ENCODE data around the gene PPP4R2. TPM values are rescaled to one million over a fixed set of nuclear protein-coding genes. Genes with fewer than 3 reads are reported as not detected.

The PPP4R2 gene
- total RNA-seq, 2 donors from 2014 or later: 36.3 to 50.1 TPM

DNA sequence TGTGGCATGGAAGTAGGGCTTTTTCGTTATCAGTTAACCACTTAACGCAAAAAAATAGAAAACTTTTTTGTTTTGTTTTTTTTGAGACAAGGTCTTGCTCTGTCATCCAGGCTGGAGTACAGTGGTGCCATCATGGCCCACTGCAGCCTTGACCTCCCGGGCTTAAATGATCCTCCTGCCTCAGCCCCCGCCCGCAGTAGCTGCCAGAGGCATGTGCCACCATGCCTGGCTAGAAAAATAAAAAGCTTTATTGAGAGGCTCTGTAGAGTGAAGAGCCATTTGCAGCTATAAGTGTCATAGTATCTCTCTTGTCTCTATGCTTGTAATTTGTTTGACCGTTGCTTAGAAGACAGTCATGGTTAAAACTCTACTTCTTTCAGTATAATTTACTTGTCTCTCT is 13.5 kb downstream of the PPP4R2 start:
- no peak for DNase-seq (ENCODE audit: low spot score)
- intact Hi-C loops (cut with DNase I): no loop called here

DNA sequence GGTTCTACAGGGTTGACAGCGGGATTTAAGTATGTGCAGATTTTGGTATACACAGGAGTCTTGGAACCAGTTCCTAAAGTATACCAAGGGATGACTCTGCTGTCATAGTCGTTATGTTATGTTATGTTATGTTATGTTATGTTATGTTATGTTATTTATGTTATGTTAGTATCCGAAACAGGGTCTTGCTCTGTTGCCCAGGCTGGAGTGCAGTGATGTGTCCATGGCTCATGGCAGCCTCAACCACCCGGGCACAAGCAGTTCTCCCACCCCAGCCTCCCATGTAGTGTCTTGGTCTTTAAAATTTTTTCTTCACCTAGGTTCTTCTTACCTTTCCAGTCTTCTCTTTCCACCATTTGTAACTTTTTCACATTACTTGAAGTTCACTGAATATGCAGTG is 21.7 kb downstream of the PPP4R2 start:
- intact Hi-C loops (cut with DNase I): no loop called here
- no peak for DNase-seq (ENCODE audit: low spot score)

DNA sequence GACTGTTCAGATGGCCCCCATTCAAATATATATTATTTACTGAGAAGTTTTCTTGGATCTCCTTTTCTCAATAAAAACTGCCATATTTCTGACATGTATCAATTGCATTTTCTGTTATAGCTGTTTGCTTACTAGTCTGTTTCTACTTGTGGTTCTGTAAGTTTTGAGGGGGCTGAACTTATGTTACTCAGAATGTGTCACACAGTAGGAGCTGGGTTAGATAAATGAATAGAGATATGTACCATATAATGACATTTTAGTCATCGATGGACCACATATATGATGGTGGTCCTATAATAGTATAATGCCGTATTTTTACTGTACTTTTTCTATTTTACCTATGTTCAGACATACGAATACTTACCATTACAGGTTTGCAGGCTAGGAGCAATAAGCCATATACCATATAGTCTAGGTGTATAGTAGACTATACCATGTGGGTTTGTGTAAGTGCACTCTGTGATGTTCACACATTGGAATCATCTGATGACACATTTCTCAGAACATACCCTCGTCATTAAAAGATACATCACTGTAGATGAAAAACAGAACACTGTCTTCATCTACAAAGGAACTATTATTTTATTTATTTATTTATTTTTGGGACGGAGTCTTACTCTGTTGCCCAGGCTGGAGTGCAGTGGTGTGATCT is 22.3 kb downstream of the PPP4R2 start:
- intact Hi-C loops (cut with DNase I): no loop called here
- DNase-seq (ENCODE audit: low spot score): no peak

DNA sequence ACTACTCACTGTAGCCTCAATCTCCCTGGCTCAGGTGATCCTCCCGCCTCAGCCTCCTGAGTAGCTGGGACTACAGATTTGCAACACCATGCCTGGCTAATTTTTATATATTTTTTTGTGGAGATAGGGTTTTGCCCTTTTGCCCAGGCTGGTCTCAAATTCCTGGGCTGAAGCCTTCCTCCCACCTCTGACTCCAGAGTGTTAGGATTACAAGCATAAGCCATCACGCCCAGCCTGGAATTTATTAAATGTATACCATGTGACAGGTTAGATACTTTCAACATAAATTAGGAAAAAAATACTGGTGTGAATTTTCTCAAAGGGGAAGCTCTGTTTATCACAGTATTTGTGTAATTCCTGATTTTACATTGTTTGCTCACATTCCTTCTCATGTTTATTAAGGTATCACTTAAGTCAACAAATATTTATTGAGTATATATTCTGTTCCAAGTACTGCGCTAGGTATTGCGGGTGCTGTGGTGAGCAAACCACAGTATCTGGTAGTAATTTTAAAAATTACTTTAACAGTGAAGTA is 24.8 kb downstream of the PPP4R2 start:
- DNase-seq (ENCODE audit: low spot score): no peak
- intact Hi-C loops (cut with DNase I): no loop called here

DNA sequence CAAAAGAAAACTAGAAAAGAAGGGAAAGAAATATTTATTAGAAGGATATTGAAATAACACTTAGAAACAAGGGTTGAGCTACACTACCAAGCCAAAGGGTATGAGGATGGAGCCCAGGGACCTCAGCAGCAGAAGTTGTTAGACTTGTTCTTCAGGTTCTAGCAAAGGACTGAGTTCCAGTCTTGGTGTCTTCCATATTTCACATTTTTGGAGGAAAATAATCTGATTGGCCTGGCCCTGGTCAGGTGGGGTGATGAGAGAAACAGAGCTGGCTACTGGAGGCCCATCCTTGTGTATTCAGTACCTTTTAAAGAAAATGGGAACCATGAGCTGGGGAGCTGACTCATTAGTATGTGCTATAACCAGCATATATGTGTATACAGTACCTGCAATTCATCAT is 28.2 kb downstream of the PPP4R2 start:
- intact Hi-C loops (cut with DNase I): no loop called here
- DNase-seq (ENCODE audit: low spot score): no peak

DNA sequence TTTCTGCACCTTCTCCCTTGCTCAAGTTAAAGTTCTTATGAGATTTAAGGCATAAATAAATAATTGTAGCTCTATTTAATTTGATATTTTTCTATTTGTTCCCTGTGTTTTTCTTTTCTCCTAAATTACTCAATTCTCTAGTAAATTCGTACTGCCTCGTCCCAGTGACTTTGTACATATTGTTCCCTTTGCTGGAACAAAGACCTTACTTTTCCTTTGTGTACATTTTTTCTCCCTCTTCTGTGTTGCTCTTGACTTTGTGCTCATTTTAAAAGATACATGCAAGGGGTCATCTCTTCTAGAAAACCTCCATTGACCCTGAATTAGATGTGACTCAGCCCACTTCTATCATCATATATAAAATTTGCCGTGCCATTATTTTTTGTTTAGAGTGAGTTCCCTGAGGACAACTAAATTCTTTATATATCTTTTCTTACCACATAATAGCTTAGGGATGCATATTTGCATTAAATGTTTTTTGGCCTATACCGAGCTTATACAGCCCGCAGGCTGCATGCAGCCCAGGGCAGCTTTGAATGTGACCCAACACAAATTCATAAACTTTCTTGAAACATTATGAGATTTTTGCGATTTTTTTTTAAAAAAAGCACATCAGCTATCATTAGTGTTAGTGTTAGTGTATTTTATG is 29.6 kb downstream of the PPP4R2 start:
- DNase-seq (ENCODE audit: low spot score): no peak
- intact Hi-C loops (cut with DNase I): no loop called here

DNA sequence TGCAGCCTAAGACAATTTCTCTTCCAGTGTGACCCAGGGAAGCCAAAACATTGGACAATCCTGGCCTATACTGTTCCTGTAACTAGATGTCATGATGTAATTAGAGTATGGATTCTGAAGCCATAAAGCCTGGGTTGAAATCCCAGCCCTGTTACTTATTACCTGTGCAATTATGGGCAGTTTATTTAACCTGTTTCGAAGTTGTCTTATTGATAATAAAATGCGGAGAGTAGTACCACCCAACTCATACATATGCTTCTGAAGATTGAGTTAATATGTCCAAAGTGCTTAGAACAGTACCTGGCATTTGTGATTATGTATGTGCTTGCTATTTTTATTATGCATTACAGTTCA is 30.1 kb downstream of the PPP4R2 start:
- intact Hi-C loops (cut with DNase I): no loop called here
- DNase-seq (ENCODE audit: low spot score): no peak

DNA sequence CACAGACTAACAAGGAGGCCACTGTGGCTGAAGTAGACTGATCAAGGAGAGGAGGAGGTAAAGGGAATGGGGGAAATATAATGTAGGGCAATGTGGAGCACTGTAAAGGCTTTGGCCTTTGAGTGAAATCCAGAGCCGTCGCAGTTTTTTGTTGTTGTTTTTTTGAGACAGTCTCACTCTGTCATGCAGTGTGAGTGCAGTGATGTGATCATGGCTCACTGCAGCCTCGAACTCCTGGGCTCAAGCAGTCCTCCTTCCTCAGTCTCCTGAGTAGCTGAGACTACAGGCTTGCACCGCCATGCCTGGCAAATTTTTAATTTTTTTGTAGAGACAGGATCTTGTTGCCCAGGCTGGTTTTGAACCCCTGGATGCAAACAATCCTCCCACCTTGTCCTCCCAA is 32.2 kb downstream of the PPP4R2 start:
- intact Hi-C loops (cut with DNase I): no loop called here
- no peak for DNase-seq (ENCODE audit: low spot score)

DNA sequence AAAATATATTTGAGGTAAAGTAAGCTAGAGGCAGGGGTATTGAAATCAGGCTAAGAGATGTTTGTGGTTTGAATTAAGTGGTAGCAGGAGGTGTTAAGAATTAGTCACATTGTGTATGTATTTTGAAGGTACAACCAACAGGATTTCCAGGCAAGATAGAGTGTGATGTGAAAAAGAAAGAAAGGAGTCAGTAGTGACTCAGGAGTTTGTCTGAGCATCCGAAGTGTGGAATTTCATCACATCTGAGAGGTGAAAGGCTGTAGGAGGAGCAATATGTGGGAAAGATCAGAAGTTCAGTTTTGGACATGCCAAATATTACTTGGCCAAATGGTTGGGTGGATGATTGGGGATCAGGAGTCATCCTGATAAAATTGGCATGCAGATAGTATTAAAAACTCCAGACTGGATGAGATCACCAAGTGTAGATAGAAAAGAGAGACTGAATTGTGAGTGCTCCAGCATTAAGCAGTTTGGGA is 32.7 kb downstream of the PPP4R2 start:
- DNase-seq (ENCODE audit: low spot score): no peak
- intact Hi-C loops (cut with DNase I): no loop called here

DNA sequence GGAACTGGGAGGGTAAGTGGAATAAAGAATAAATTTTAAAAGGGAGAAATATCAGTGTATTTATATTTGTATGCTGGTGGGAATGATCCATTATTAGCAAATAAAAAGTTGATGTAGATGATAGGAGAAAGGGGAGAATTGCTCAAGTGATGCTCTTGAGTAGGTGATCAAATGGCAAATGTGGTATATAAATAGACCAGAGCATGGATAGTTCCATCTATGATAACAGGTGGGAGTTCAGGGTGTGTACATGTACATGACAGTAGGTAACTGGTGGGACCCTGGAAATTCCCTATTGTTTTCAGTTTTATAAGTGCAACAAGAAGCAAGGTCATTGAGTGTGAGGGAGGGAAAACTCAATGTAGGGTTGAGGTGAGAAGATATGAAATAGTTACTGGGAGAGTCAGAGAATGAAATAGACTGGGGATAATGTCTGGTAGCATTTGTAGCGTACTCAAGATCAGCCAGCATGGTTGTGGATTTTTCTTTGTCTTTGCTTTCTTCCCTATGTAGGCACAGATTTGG is 33.5 kb downstream of the PPP4R2 start:
- intact Hi-C loops (cut with DNase I): no loop called here
- DNase-seq (ENCODE audit: low spot score): no peak

DNA sequence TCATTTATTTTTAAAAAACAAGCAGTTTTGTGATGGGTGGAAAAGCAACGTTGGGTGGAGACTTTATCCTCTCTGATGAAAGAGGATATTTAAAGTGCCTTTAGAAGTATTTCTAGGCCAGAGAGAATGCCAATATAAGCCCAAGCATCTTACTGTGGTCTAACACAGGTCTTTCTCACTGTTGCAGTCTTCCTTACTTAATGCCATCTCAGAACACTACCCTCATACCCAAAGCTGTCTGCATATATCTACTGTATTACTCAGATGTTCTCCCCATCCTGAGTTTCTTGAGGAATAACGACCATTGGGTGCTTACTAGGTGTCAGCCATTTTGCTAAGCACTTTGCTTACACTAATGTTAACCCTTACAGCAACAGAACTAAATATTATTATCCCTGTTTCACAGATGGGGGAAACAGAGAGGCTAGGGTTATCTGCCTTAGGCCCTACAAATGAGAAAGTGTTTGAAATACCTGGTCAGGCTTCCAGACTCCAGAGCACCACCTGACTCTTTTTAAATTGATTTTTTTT is 35.0 kb downstream of the PPP4R2 start:
- DNase-seq (ENCODE audit: low spot score): no peak
- intact Hi-C loops (cut with DNase I): no loop called here

DNA sequence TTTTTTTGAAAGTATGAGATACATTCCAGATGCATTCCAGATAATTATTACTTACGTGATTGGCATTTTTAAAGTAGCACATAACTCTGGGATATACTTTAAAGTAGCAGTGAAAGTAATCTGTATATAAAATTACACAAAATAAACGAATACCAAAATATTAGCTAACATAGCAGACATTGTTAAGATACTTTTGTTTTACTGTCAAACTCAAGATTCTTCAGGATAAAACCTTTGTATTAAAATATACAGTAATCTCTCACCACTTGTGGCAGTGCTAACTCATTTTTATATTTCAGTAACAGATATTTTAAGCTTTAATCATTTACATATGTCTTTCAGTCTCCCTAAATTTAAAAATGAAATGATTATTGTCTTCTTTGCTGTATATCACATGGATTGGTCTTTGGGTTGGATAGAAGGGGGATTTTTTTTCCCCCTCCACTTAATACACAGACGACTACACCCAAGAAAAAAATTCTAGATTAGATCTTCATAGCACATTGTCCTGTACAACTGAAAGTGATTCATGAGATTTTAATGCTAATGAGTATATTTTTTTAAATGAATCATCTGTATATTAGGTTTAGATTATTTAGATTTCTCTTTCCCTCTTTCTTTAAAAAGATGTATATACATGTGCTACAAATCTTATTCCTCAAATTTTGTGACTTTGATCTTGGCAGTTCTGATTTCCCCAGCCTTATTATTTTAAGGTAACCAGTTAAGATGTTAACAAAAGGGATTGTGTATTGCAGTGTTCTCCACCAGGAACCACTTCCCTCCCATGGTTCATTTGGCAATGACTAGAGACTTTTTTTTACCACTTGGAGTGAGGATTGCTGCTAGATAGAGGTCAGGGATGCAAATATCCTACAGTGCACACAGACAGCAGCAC is 40.3 kb downstream of the PPP4R2 start:
- no peak for DNase-seq (ENCODE audit: low spot score)
- intact Hi-C loops (cut with DNase I): no loop called here

DNA sequence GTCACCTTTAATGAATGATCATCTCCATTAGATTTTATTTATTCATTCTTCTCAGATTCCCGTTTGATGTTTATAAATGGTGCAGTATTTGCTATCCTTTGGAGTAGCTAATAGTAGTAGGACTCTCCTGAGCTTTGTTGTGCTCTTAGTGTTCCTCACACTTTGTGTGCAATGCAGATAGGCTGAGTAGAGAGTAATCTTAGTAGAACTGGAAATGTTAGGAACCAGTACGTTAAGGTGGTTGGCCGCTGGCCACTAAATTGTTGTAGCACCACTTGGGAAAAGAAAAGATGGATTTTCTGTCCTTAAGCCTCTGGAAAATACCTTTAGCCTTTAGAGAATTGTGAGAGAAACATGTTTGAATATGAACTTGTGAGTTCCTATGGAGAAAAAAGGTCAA is 44.9 kb downstream of the PPP4R2 start:
- DNase-seq (ENCODE audit: low spot score): no peak
- intact Hi-C loops (cut with DNase I): no loop called here

DNA sequence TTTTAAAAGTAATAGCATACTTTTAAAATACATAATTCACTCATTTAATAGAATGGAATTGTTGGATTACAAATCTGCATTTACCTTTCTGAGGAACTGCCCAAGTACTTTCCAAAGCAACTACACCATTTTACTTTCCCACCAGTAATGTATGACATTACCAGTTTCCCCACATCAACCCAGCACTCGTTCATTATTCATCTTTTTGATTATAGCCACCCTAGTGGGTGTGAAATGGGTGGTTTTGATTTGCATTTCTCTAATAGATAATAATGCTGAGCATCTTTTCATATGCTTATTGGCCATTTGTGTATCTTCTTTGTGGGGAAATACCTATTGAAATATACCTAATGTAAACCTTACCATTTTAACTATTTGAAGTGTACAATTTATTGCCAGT is 46.8 kb downstream of the PPP4R2 start:
- intact Hi-C loops (cut with DNase I): no loop called here
- DNase-seq (ENCODE audit: low spot score): no peak

DNA sequence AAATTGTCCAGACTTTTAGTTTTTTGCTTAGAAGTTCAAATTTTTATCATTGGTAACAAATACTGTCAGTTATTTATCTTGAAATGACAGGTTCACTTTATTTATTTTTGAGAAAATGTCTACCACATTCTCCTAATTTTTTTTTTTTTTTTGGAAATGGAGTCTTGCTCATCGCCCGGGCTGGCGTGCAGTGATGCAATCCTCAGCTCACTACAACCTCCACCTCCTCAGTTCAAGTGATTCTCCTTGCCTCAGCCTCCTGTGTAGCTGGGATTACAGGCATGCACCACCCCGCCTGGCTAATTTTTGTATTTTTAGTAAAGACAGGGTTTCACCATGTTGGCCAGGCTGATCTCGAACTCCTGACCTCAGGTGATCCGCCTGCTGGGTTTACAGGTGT is 48.8 kb downstream of the PPP4R2 start:
- no peak for DNase-seq (ENCODE audit: low spot score)
- intact Hi-C loops (cut with DNase I): no loop called here

DNA sequence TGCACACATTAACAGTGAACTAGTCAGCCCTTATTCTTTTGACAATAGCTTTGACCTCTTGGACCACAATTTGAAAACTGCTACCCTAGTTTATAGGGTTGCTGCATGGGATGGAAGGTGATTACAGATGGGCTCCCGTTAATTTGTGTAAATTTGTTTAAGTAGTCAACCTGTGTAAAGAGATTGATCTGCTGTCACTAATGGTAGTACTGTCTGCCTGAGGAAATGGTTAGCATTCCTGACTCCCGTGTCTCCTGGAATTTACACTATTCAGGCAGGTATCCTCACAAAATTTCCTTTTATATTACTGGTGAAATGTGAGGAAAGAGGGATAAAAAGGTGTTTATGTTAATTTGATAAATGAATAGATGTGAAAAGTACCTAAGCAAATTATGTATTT is 49.6 kb downstream of the PPP4R2 start:
- intact Hi-C loops (cut with DNase I): no loop called here
- DNase-seq (ENCODE audit: low spot score): no peak

DNA sequence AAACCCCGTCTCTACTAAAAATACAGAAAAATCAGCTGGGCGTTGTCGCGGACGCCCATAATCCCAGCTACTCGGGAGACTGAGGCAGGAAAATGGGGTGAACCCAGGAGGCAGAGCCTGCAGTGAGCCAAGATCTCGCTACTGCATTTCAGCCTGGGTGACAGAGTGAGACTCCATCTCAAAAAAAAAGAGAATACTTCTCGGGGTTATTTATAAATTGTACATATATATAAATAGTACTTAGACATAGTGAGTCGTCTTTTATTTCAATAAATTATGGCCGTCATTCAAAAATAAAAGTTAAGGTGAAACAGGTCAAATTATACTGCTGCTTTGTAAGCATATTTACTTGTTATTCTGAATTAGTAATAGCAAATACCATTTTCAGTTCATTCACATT is 52.7 kb downstream of the PPP4R2 start:
- DNase-seq (ENCODE audit: low spot score): no peak
- intact Hi-C loops (cut with DNase I): no loop called here

DNA sequence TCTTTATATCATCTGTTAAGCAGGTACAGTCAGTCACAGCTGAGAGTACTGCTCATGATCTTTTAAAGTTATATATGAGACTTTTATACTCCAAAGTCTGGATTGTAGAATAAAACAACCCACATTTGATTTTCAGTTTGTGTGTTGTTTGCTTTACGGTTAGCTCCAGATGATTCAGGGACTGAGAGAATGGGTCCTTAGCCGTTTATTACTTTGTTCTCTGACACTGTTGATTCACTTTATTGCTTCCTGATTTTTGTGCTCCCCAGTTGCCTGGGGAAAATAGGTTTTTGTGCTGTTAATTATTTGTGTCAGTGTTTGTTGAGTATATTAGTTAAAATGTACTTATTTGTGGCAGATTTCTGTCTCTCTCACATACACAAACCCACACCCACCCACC is 56.2 kb downstream of the PPP4R2 start:
- no peak for DNase-seq (ENCODE audit: low spot score)
- intact Hi-C loops (cut with DNase I): loop anchor here (10.0 kb wide), 2 partner anchors 108 to 208 kb away; partner anchors contain the start of gene SHQ1 (in 1 of the 2)

DNA sequence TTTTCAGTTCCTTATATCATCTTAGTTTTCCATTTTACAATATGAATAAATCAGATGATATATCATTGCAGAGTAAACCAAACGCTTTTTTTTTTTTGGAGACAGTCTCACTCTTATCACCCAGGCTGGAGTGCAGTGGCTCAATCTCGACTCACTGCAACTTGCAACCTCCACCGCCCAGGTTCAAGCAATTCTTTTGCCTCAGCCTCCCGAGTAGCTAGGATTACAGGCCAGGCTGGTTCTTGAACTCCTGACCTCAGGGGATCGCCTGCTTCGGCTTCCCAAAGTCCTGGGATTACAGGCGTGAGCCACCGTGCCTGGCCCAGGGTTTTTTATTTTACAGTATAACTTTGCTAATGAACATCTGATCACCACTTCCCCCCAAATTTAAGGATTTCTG is 59.0 kb downstream of the PPP4R2 start:
- DNase-seq (ENCODE audit: low spot score): no peak
- intact Hi-C loops (cut with DNase I): loop anchor here (10.0 kb wide), 2 partner anchors 111 to 211 kb away; partner anchors contain the start of gene SHQ1 (in 1 of the 2)
